NCI-H2107 treated with DMSO at 0.1 percent for 48 hours (cell line): ENCODE measurements around the gene TMX3.
A peak's percentile ranks its signal among the peaks of the same experiment; 100 is the strongest.

Experiments
- DNase-seq: peaks from one replicate; lab custom pipeline; 2025; ENCODE audit not compliant: unreplicated experiment; lab: John Stamatoyannopoulos, UW

TMX3 gene, protein sequence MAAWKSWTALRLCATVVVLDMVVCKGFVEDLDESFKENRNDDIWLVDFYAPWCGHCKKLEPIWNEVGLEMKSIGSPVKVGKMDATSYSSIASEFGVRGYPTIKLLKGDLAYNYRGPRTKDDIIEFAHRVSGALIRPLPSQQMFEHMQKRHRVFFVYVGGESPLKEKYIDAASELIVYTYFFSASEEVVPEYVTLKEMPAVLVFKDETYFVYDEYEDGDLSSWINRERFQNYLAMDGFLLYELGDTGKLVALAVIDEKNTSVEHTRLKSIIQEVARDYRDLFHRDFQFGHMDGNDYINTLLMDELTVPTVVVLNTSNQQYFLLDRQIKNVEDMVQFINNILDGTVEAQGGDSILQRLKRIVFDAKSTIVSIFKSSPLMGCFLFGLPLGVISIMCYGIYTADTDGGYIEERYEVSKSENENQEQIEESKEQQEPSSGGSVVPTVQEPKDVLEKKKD

DNA sequence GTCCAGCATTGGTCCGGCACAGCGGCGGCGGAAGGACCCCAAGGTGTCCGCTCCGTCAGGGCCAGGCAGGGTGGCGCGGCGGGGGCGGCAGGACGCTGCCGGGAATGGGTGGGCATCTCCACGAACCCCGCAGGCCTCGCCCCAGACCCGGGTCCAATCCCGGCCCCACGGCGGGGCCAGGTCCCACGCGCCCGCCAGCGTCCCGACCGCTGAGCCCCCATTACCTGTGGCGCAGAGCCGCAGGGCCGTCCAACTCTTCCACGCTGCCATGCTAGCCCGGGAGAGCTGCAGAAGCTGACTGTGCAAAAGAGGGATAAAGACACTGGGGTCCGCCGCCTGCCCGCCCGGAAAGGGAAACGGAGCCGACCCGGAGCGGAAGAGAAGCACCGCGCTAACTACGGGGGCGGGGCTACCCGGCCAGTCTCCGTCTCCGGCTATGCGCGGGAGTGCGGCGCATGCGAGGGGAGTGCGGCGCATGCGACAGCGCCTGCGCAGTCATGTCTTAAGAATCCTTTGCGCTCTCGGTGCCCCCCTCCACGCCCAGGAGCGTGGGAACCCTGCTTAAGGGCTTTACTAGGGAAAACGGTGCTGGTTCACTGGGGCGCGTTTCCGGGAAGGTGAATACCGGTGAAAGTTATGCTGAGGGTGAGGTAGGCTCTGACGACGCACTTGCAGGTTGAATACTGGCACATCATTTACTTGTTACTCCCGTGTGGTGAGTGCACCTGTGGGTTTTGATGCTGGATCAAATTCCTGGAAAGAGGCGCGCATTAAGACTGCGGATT, at the start of gene TMX3:
Gene TMX3, minus strand, starts transcription at position 397 of the 785 bp plus-strand sequence. Its CDS starts 127 bp downstream, at position 270.
- peak; percentile 95 for DNase-seq

DNA sequence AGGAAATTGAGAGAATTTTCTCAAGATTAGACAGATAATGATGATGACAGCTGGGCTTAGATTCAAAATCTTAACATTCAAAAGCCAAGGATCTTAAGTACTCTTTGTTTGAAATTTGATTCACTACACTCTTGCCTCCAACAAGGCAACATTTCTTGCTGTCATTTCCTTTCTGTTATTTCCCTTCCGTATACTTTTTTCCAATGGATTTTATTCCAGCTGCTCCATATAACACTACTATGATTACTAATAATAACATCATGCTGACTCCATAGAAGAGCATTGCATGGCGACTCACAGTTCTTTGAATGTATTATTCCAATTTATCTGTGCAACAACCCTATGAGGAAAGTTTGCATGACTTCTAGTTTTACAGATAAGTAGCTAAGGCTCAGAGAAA, 49.1 kb upstream of the TMX3 start:
- DNase-seq, result no peak

DNA sequence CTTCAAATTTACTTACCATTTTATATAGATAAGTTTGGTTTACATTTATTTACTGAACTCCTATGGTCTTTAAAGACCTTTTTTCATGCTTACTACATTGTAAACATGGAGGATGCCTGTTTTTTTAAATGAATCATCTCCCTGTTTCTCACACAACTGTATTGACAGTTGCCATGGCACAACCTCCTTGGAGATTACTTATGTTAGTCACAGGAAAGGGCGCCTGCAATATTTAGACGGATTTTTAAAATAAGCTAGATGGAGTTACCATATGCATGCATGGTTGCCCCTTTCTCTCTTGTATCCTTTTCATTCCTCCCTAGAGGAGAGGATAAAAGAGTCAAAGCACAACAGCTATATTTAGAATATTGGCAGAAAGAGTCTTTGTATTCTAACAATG, 48.2 kb upstream of the TMX3 start:
- DNase-seq, result no peak

DNA sequence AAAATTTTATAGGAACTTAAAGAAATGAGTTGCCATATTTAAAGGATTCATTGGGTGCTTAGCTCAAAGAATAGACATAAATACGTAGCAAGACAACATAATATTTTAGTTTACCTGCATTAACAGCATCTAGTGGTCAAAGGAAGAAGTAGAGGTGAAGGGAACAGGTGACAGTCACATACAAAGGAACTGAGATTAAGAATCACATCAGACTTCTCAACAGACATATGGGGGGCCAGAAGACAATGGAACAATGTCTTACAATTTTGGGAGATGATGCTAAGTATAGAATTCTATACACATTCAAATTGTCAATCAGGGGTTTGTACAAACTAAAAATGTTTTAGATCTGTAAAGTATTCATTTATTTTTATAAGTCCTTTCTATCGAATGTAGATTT, 44.4 kb upstream of the TMX3 start:
- DNase-seq, result no peak

DNA sequence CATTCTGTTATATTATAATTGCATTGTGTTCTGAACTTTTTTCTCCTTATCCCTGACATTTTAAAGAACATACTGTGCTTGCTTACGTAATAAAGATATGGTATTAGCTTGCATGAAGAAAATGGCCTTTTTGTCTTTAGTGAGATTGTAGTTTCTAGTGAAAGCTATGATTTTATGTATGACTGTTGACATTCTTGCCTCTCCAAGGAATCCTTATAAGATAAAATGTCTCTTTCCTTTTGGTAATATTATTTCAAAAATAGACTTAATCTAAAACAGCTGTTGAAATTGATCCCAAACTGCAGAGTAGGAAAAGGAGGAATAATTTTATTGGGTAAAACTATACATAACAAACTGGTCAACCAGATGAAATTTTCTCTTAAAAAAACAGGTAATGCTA, 42.2 kb upstream of the TMX3 start:
- no peak for DNase-seq

DNA sequence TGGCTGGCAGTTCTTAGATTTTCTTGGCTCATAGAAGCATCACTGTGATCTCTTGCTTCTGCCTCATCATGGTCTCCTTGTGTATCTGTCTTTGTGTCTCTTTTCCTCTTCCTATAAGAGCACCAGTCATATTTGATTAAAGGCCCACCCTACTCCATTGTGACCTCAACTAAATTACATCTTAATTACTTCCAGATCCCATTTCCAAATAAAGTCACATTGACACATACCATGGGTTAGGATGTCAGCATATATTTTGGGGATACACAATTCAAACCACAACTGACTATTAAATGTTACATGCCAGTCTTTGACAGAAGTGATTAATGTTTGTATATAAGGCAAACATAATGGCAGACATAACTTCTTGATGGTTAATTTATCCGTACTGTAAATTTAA, 27.3 kb upstream of the TMX3 start:
- DNase-seq, result no peak

DNA sequence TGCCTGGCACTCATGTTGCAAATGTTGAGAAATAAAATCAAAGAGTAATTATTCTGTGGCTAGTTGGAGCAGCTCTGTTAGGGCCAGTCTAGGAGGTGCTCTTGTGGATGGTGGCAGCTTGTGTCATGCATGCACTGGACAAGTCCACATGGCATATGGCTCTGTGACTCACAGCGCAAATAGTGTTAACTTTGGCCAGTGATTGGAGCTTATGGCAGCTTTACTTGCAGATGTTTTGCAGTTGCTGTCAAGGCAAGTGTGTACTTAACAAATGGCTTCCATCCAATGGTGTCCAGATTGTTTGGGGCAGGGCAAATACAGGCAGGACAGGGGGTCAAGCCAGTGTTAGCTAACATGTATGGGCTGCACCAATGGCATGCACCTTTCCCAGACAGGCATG, 26.1 kb upstream of the TMX3 start:
- no peak for DNase-seq

DNA sequence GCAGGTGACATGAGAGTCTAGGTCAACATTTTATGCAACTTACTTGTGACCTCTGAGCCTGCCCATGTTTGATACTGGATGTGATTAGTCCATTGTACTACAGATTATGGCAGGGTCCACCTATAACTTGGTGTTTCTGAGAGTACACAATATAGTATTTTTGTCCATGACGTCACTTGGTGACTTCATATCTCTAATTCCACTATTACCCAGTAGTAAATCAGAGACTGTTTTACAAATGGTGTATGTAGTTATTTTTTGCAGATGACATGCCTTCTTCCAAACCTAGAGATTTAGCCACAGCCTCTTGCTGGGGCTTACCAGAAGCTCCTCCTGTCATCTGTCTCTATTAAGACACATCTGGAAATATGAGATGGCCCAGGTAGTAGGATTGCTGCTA, 24.6 kb upstream of the TMX3 start:
- DNase-seq, result no peak

DNA sequence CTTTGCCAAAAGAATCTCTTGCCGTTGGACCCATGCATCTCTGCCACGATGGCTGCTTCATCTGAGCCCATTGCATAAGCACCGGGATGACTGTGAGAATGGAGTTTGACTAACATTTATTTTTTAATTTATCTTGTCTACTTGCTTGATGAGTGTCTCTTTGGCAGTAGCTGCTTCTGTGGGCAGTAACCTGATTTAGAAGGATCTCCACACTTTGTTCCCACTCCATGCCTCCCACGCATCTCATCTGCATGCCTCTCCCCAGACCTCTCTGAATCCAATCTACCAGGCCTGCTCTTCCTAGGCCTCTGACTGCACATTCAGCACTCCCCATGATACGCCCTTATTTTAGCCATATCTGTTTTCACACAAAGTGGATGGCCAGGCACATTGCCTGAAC, 23.7 kb upstream of the TMX3 start:
- no peak for DNase-seq

DNA sequence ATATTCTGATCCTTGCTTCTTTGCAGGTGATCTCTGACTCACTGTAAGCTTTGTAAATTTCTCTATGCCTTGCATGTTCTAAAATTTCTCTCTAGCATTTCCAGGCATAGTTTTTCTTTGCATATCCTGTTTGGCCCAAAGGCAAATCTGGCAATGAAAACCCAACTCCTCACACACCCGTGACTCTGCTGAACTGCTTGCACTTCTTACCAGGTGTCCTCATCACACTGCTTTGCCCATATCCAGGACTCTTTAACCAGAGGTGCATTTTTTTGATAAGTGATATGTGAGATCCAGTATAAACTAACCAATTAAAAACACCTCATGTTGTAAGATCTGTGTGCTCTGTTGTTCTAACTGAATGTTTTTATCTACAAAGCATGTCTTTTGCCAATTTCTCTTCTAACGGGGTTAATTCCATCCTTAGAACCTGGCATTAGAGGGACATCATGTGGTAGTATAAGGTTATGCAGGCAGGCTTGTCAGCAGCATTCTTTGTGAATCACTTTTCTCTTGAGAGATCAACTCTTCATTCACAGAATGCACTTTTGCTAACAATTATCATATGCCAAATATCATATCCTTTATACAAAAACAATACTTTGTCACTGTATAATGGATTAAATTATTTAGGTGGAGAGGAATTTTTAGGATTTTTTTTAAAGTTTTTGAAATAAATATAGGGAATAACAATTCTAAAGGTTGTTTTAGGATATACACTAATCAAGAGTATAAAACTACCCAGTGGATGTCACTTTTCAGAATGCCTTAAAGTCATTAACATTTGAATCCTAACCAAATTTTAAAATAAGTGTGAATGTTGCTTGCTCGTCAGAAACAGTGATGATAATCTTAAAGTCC, 20.8 kb upstream of the TMX3 start:
- DNase-seq, result peak; percentile 68

DNA sequence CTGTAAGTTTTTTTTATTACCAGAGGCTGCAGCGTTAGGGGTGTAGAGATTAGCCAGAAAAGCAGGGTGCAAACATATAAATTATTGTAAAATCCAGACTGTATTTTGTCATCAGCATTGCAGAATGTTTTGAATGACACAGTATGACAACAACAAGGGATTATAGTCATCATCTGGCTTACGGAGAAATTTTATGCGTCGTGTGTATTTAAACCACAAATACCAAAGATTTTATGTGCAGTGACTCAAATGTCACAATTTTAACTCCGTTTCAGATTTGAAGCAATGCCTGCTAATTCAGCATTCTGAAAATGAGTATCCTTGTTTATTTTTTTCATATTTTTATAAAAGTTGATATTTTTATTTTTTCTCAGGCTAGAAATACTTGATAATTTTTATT, 19.4 kb upstream of the TMX3 start:
- DNase-seq, result no peak

DNA sequence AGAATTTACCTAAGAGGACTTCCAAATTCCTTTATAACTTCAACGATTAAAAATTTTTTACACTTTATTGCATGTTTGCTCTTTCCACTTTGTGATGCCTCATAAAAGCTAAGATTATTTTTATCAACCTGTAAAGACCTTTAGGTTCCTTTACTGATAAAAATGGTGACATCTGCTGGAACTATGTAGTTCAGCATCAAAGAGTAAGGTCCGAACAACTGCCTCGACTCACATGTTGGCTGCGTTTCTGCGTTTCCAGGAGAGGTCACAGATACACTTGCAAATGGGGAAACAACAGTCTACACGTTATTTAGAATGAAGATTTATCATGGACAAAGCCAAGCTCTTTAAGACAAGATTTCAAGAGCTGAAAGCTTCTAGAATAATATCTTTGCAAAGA, 18.8 kb upstream of the TMX3 start:
- DNase-seq, result no peak

DNA sequence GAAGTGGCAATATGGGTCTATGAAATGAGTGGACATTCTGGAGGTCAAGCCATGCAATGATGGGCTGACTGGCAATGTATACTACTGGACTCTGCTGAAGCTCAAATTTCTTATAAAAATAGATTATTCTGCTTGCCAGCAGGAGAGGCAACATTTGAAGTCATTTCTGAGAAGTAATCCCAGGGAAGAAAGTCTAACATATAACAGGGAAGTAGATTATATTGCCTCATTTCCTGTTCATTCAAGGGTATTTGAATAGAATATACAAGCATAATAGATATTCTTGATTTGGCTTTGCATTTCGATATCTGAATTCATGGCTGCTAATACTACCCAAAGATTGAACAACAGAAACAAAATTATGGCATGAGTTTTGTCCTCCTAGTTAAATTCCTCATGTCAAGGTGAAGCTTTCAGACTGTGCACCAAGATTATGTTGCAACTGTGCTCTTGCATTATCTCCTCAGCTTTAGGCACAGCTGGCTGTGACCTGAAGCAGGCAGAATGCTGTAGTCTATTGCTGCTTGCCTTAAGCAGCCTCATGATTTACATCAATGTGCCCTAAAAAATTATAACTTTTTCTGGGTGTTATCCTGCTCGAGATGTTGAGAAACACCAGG, 13.3 kb upstream of the TMX3 start:
- no peak for DNase-seq

DNA sequence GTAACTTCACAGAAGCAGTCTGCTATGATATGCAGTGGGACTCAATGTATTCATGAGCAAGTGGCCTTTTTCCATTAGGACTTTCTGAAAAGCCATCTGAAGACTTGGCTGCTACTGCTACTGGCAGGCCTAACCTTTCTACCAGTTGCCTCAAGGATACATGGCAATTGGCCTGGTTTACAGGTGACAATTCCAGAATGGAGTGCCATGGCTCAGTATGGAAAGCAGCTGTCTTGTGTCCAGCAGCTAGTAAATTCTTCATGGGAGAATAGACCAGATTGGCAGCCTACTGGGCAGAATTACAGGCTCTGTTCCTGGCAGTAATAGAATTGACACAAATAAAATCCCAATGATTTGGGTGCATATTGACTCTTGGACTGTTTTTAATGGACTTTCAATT, 12.6 kb upstream of the TMX3 start:
- DNase-seq, result no peak

DNA sequence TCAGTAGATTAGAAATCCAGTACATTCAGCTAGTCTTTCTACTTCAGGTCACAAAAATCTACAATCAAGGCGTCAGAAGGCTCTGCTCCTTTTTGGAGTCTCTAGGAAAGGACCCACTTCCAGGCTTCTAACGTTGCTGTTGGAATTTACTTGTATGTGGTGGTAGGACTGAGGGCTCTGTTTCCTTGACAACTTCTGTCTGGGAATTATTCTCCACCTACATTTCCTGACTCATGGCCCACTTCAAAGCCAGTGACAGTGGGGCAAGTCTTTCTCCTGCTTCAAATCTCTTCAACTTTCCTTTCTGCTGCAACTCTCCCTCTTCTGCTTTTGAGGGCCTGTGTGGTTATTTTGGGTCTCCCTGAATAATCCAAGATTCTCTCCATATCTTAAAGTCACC, 10.4 kb upstream of the TMX3 start:
- DNase-seq, result no peak

DNA sequence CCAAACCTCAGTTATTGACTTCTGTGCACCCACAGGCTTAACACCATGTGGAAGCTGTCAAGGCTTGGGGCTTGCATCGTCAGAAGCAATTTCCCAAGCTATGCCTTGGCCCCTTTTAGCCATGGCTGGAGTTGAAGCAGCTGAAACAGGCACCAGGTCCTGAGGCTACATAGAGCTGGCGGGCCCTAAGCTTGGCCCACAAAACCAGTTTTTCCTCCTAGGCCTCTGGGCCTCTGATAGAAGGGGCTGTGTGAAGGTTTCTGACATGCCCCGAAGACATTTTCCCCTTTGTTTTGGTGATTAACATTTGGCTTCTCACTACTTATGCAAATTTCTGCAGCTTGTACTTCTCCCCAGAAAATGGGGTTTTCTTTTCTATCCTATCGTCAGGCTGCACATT, 9.1 kb upstream of the TMX3 start:
- no peak for DNase-seq

DNA sequence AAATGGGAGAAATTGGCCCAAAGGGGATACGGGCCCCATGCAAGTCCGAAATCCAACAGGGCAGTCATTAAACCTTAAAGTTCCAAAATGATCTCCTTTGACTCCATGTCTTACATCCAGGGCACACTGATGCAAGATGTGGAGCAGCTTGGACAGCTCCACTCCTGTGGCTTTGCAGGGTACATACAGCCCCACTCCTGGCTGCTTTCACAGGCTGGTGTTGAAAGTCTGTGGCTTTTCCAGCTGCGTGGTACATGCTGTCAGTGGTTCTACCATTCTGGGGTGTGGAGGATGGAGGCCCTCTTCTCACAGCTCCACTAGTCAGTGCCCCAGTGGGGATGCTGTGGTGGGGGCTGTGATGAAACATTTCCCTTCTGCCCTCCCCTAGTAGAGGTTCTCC, 8.6 kb upstream of the TMX3 start:
- DNase-seq, result no peak

DNA sequence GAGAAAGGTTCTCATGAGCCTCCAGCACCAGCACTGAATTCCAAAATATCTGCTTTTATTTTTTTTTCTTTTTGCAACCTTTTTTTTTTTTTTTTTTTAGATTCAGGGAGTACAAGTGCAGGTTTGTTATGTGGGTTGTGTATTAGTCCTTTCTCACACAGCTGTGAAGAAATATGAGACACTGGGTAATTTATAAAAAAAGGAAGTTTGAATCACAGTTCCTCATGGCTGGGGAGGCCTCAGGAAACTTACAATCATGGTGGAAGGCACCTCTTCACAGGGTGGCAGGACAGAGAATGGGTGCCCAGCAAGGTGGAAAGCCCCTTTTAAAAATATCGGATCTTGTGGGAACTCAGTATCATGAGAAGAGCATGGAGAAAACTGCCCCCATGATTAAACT, 7.9 kb upstream of the TMX3 start:
- no peak for DNase-seq

DNA sequence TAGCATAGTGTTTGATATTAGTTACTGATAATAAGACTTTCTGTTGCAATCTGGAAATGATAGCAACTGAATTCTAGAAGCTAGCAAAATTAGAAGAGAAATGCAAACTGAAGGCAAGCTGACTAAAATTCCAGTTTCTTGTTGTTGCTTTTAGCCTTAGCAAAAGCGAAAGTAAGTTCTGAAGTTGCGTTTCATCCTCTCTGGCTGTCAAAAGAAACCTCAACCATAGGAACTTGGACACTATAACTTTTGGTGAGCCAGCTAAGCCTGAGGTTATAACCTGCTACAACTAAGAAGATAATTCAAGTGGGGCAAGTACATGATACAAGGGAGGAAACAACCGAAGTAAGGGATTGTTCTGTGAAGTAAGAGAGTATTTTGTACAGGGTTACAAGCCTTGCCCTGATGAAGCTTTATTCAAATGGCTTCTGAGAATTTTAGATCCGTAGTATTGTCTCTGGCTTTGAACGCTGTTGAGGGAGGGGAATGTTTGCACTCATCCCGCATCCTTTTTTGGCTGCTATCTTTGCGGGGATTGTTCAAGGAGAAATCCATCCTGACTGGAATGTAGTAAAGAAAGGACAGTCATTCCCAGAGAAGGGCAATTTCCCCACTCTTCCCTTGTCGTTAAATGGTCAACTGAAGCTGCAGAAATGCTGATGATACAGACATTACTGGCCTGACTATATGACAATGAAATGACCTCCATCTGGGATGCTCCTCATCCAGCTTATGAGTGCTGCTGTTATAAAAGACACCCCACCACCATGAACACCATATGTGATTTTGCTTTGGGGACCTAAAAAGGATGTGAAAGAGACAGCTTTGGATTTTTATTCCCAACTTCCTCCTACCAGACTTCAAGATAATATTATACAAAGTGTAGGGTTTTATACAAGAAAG, 7.0 kb upstream of the TMX3 start:
- no peak for DNase-seq

DNA sequence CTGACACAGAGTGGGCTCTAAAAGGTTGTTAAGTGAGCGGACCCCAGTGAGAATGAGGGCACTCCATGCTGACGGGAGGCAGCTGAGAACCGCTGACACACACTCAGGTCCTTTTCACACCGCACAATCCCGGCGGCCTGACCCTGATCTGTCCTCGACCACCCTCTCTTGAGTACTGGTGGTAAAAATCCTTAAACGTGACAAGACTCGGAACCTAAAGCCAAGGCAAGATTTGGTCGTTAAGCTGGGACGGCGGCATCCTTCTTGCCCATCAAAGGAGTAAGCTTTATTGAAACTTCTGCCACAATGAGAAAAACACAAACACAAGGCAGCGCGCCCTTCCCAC, 569 bp downstream of the TMX3 start:
- DNase-seq, result peak; percentile 5
